Right lobe of liver (tissue), 6 donors: ENCODE data around the gene LARP6. TPM values are rescaled to one million over a fixed set of nuclear protein-coding genes. Genes with fewer than 3 reads are reported as not detected.
"Not testable (repeated sequence)": the region's sequence is repeated elsewhere in the genome, so short reads cannot be mapped to it uniquely, and the experiment has no call there.

ENCODE experiments used
- ATAC-seq, 4 donors: fragments of 200-7000 bp; cut with Tn5 transposase; one replicate each; pipeline ENCODE4 v1.9.1; 2020; ENCODE audit warnings: mild to moderate bottlenecking in 4 of 4, moderate library complexity in 4 of 4
- DNase-seq, 3 donors: peaks; one replicate each; pipeline ENCODE4 v3.0.0-alpha.2; 2020
- H3K27ac ChIP-seq, 3 donors: fragments of 200-600 bp; one replicate each; pipeline ENCODE4 v1.8.0; 2022
- H3K27me3 ChIP-seq, 2 donors: fragments of 200-600 bp; one replicate each; pipeline ENCODE4 v1.8.0; 2022
- H3K36me3 ChIP-seq, 4 donors: fragments of 200-600 bp; sonication (generic) in 1 of 4; one replicate each; pipeline versions ENCODE4 v1.5.1 to v1.8.0; 2017 to 2022; ENCODE audit warnings: control low read depth in 1 of 4
- H3K4me1 ChIP-seq, 4 donors: fragments of 200-600 bp; sonication (generic) in 1 of 4; one replicate each; pipeline versions ENCODE4 v1.5.1 to v1.8.0; 2017 to 2022; ENCODE audit warnings: control low read depth in 1 of 4
- H3K4me3 ChIP-seq, 3 donors: fragments of 200-600 bp; one replicate each; pipeline ENCODE4 v1.8.0; 2022
- H3K9me3 ChIP-seq, 4 donors: fragments of 200-600 bp; sonication (generic) in 1 of 4; one replicate each; pipeline versions ENCODE4 v1.5.1 to v1.8.0; 2017 to 2022; ENCODE audit warnings: control low read depth in 1 of 4
- POLR2A ChIP-seq: fragments of 450-650 bp; IDR thresholded peaks from one replicate; pipeline ENCODE4 v1.6.1; 2017; ENCODE audit warnings: antibody characterized with exemption, mild to moderate bottlenecking
- WGBS: methylation state at CpG from one replicate; pipeline ENCODE4 v1.1.6; 2018; ENCODE audit warnings: low coverage, low lambda C conversion rate; ENCODE audit not compliant: insufficient coverage; ENCODE audit errors: missing lambda C conversion rate; 5-methylcytosine and 5-hydroxymethylcytosine counted together
- intact Hi-C, 2 donors: fragments of 100-400 bp; cut with DNase I; formaldehyde crosslinking; loops; one replicate each; pipeline versions ENCODE4 v1.11.2 to v1.14.1; 2022
- total RNA-seq, 6 experiments: library from RNA; depleted of rRNA in 2 of 6; stranded (reverse); fragments of >200 nt in 2 of 6; fragmentation: NEBNext Ultra II Directional in 3 of 6; extraction: Animal tissue kit (Norgen Biotek cat#: 25700) in 3 of 6; gene quantifications; one replicate each; pipeline versions ENCODE4 v1.1.0 to v1.2.4, GENCODE V29; 2016 to 2023
- TF ChIP-seq, protein P1 (sequence below), 4 donors: fragments of 200-600 bp in 3 of 4; fragments of 450-650 bp in 1 of 4; IDR thresholded peaks; one replicate each; pipeline versions ENCODE4 v1.5.1 to v1.8.0; 2016 to 2022; ENCODE audit warnings: antibody characterized with exemption in 4 of 4, mild to moderate bottlenecking in 2 of 4
- donor health status: DM: no; HTN: yes; CAD: no.
- donor health status: DM: no; HTN: no; CAD: no.
- donor health status: DM: no; HTN: no; CAD: no.
- donor health status: DM: no; HTN: yes; CAD: no.
- donor health status: DM: no; HTN: yes; CAD: no.

LARP6 gene
- total RNA-seq, 6 experiments from 2014 or later = 1.3 to 13.7 (median 4.1) TPM

DNA sequence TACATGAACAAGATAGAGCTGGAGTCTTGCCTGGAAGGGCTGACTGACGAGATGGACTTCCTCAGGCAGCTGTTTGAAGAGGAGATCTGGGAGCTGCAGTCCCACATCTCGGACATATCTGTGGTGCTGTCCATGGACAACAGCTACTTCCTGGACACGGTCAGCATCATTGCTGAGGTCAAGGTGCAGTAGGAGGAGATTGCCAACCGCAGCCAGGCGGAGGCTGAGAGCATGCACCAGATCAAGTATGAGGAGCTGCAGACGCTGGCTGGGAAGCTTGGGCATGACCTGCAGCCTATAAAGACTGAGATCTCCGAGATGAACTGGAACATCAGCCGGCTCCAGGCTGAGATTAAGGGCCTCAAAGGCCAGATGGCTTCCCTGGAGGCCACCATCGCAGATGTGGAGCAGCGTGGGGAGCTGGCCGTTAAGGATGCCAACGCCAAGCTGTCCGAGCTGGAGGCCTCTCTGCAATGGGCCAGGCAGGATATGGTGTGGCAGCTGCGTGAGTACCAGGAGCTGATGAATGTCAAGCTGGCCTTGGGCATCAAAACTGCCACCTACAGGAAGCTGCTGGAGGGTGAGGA is 5.5 kb upstream of the LARP6 start:
- TF ChIP-seq, protein P1, sequence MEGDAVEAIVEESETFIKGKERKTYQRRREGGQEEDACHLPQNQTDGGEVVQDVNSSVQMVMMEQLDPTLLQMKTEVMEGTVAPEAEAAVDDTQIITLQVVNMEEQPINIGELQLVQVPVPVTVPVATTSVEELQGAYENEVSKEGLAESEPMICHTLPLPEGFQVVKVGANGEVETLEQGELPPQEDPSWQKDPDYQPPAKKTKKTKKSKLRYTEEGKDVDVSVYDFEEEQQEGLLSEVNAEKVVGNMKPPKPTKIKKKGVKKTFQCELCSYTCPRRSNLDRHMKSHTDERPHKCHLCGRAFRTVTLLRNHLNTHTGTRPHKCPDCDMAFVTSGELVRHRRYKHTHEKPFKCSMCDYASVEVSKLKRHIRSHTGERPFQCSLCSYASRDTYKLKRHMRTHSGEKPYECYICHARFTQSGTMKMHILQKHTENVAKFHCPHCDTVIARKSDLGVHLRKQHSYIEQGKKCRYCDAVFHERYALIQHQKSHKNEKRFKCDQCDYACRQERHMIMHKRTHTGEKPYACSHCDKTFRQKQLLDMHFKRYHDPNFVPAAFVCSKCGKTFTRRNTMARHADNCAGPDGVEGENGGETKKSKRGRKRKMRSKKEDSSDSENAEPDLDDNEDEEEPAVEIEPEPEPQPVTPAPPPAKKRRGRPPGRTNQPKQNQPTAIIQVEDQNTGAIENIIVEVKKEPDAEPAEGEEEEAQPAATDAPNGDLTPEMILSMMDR (IDR thresholded peaks at IDR 0.05) = no peak
- TF ChIP-seq POLR2A = no peak
- H3K4me3 ChIP-seq = no peak overlapping the region
- ATAC-seq = no peak
- no peaks in the 10 kb centered on the region for H3K4me1 ChIP-seq
- no peak overlapping the region for H3K27ac ChIP-seq
- intact Hi-C loops = no loop called here
- no peak for DNase-seq
- no peaks in the 10 kb centered on the region for H3K36me3 ChIP-seq
- 80% methylated on average over 1 of the region's 14 CpGs for WGBS
- H3K9me3 ChIP-seq = no peaks in the 10 kb centered on the region
- no peaks in the 10 kb centered on the region for H3K27me3 ChIP-seq

DNA sequence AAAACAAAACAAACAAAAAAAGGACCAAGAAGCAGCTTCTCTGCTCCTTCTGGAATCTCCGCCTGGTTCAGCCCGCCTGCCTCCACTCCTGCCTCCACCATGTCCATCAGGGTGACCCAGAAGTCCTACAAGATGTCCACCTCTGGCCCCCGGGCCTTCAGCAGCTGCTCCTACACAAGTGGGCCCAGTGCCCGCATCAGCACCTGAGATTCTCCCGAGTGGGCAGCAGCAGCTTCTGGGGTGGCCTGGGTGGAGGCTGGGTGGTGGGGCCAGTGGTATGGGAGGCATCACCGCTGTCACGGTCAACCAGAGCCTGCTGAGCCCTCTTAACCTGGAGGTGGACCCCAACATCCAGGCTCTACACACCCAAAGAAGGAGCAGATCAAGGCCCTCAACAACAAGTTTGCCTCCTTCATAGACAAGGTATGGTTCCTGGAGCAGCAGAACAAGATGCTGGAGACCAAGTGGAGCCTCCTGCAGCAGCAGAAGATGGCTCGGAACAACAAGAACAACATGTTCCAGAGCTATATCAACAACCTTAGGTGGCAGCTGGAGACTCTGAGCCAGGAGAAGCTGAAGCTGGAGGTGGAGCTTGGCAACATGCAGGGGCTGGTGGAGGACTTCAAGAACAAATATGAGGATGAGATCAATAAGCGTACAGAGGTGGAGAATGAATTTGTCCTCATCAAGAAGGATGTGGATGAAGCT is 4.8 kb upstream of the LARP6 start:
- intact Hi-C loops, H3K36me3 ChIP-seq, DNase-seq, H3K4me1 ChIP-seq, H3K27me3 ChIP-seq, H3K4me3 ChIP-seq, ATAC-seq, H3K27ac ChIP-seq, H3K9me3 ChIP-seq: not testable (repeated sequence)
- WGBS = 44% methylated on average over 2 of the region's 9 CpGs

DNA sequence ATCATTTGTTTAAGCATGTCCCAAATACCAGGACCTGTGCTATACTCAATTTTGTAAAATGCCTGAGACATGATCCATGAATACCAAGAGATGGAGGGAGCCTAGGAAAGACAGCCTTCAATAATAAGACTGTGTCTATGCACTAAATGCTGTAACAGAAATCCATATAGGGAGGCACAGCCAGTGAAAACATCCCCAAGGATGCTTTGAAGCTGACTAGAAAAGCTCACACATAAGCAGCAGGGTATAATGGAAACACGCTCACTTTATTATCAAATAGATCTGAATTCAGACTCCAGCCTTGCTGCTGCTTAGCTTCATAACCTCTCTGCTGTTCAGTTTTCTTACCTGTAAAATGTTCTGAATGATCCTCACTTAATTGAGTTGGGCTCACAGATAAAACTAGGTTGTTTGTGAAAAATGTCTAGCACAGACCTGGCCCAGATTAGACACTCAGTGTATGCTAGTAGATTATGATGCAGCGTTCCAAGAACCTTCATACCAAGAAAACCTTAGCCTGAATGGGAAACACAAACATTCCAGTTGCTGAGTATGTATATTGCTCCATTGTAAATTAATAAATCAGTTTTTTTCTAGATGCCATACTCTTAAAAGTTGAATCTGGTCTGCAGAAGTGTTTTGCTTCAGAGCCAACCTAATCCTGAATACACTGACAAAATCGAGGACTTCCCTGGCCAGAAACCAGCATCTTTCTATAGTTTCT is 3.8 kb upstream of the LARP6 start:
- intact Hi-C loops = no loop called here
- H3K4me1 ChIP-seq = peaks cover 0 to 3% (median 0%) of the 10 kb centered on the region in 4 donors
- 81% methylated on average over 3 of the region's 3 CpGs for WGBS

DNA sequence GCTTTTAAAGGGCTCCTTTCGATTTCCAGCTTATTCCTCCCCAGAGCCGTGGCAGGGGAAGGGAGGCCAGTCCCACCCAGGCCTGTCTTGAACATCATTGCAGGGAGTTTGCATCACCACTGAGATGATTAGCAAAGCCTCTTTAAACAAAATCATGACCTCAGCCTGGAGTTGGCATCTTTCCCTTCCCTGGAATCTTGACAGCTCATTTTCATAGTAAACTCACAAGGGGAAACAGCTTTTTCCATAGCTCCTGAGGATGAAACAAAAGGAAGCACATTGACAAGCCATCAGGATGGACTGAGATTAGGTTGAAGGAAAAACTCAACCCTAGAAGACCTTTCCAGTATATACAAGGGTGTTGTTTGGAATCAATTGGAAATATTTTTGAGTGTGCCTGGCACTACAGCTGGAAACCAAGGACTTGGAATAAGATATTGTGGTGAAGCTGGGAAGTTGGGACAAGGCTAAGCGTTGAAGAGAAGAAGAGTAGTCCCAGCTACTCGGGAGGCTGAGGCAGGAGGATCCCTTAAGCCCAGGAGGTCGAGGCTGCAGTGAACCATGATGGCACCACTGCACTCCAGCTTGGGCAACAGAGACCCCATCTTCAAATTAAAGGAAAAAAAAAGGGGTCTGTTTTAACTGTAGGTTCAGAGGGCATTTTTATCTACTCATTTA is 3.1 kb upstream of the LARP6 start:
- Histone ChIP-seq H3K4me3 (no peak overlapping the region), H3K36me3 (no peaks in the 10 kb centered on the region), H3K27ac (no peak overlapping the region), H3K9me3 (no peaks in the 10 kb centered on the region), H3K4me1 (peaks cover 0 to 3% (median 0%) of the 10 kb centered on the region in 4 donors), H3K27me3 (no peaks in the 10 kb centered on the region)
- TF ChIP-seq POLR2A = no peak
- TF ChIP-seq, protein P1 (IDR thresholded peaks at IDR 0.05) = no peak
- intact Hi-C loops = no loop called here
- ATAC-seq (peak; percentile 72 to 88 (median 80)), DNase-seq (peak in 2 of 3 donors; percentile 63 to 68)
- 77% methylated on average over 3 of the region's 5 CpGs for WGBS

More for the DNA sequence above, 3.8 kb upstream of the LARP6 start:
- ATAC-seq (no peak), DNase-seq (no peak)
- Histone ChIP-seq H3K4me3 (no peak overlapping the region), H3K36me3 (no peaks in the 10 kb centered on the region), H3K9me3 (no peaks in the 10 kb centered on the region), H3K27me3 (no peaks in the 10 kb centered on the region), H3K27ac (no peak overlapping the region)
- TF ChIP-seq, protein P1 (IDR thresholded peaks at IDR 0.05) = no peak
- no peak for TF ChIP-seq POLR2A
